Caco-2 (cell line): ENCODE results near the gene TTC27. TPM values are rescaled to one million over a fixed set of nuclear protein-coding genes. Genes with fewer than 3 reads are reported as not detected.

ENCODE experiments used
- BruUV-seq: library from RNA; stranded (reverse); fragments of 400-500 nt; replicated peaks from 2 replicates; lab custom pipeline; 2021; lab: Mats Ljungman, UMichigan
- CTCF ChIA-PET: fragments of 300-600 bp; sonication (Branson Sonifier 250); formaldehyde crosslinking; loops from one replicate; lab custom pipeline; 2022; ENCODE audit warnings: antibody characterized with exemption; lab: Charles Lee
- POLR2A ChIA-PET: fragments of 300-600 bp; sonication (Branson Sonifier 250); formaldehyde crosslinking; loops from one replicate; lab custom pipeline; 2022; ENCODE audit warnings: antibody characterized with exemption; lab: Charles Lee
- DNase-seq, 2 experiments: peaks; one replicate each; pipeline versions ENCODE4 v3.0.0 to v3.0.0-alpha.2; 2020 to 2022
- H3K27me3 ChIP-seq: replicated peaks from 2 replicates; pipeline ENCODE4 v1.6.0; 2011; ENCODE audit warnings: low read length; ENCODE audit not compliant: control insufficient read depth, insufficient read depth
- H3K36me3 ChIP-seq: 2 replicates; pipeline ENCODE4 v1.5.1; 2011; ENCODE audit warnings: low read length; ENCODE audit not compliant: control insufficient read depth, insufficient read depth
- H3K4me1 ChIP-seq: fragments of 250-450 bp; sonication (Bioruptor Pico); 2 replicates; pipeline ENCODE4 v1.5.1; 2020; ENCODE audit warnings: mild to moderate bottlenecking
- H3K4me3 ChIP-seq: 2 replicates; pipeline ENCODE4 v1.5.1; 2011; ENCODE audit warnings: low read depth, mild to moderate bottlenecking, control low read depth, low read length
- H3K9me3 ChIP-seq: fragments of 250-450 bp; sonication (Bioruptor Pico); 2 replicates; pipeline ENCODE4 v1.5.1; 2020; ENCODE audit warnings: mild to moderate bottlenecking, moderate library complexity
- H3K27ac Mint-ChIP-seq: one replicate; pipeline ENCODE4 v1.8.0; 2022; ENCODE audit warnings: mixed read lengths; ENCODE audit not compliant: unreplicated experiment
- H3K27me3 Mint-ChIP-seq: one replicate; pipeline ENCODE4 v1.8.0; 2022; ENCODE audit warnings: mixed read lengths; ENCODE audit not compliant: insufficient read depth, unreplicated experiment
- H3K36me3 Mint-ChIP-seq: one replicate; pipeline ENCODE4 v1.8.0; 2022; ENCODE audit warnings: mild to moderate bottlenecking, mixed read lengths; ENCODE audit not compliant: insufficient read depth, unreplicated experiment
- H3K4me1 Mint-ChIP-seq: one replicate; pipeline ENCODE4 v1.8.0; 2022; ENCODE audit warnings: low read depth, mixed read lengths; ENCODE audit not compliant: unreplicated experiment
- H3K4me3 Mint-ChIP-seq: one replicate; pipeline ENCODE4 v1.8.0; 2022; ENCODE audit warnings: mild to moderate bottlenecking, moderate library complexity, mixed read lengths; ENCODE audit not compliant: unreplicated experiment
- H3K9me3 Mint-ChIP-seq: one replicate; pipeline ENCODE4 v1.8.0; 2022; ENCODE audit warnings: mixed read lengths; ENCODE audit not compliant: unreplicated experiment
- intact Hi-C: fragments of 100-400 bp; cut with micrococcal nuclease; formaldehyde crosslinking; loops from one replicate; pipeline ENCODE4 v1.10.0; 2022; ENCODE audit not compliant: unreplicated experiment
- total RNA-seq: library from RNA; stranded (reverse); gene quantifications from 2 replicates; pipeline ENCODE4 v1.2.3, GENCODE V29; 2022
- TF ChIP-seq, protein P1 (sequence below), 2 experiments: fragments of 200-600 bp in 1 of 2; IDR thresholded peaks; 1 replicate in 1 of 2; 2 replicates in 1 of 2; pipeline versions ENCODE4 v1.5.1 to v1.8.0; 2011 to 2022; ENCODE audit warnings: antibody characterized with exemption in 1 of 2, control low read depth in 1 of 2, inconsistent platforms in 1 of 2, low read depth in 1 of 2, low read length in 1 of 2, mild to moderate bottlenecking in 1 of 2, moderate library complexity in 1 of 2; ENCODE audit not compliant: insufficient read depth in 1 of 2, severe bottlenecking in 1 of 2, unreplicated experiment in 1 of 2

The TTC27 gene
- total RNA-seq, 1 experiment from 2014 or later = 20.6 TPM

DNA sequence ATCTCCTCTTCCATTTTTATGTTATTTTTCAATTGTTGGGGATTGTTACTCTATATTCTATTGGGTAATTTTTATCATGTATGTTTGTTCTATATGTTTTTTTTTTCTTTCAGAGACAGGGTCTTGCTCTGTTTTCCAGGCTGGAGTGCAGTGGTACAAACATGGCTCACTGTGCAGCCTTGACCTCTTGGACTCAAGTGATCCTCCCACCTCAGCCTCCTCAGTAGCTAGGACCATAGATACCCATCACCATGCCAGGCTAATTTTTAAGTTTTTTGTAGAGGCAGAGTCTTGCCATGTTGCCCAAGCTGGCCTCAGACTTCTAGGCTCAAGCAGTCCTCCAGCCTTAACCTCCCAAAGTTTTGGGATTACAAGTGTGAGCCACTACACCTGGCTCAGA lies 88.7 kb downstream of the TTC27 start:
- Histone ChIP-seq H3K27me3 (no peaks in the 10 kb centered on the region), H3K4me3 (no peak overlapping the region), H3K9me3 (no peaks in the 10 kb centered on the region), H3K36me3 (no peaks in the 10 kb centered on the region), H3K4me1 (no peaks in the 10 kb centered on the region)
- TF ChIP-seq, protein P1, sequence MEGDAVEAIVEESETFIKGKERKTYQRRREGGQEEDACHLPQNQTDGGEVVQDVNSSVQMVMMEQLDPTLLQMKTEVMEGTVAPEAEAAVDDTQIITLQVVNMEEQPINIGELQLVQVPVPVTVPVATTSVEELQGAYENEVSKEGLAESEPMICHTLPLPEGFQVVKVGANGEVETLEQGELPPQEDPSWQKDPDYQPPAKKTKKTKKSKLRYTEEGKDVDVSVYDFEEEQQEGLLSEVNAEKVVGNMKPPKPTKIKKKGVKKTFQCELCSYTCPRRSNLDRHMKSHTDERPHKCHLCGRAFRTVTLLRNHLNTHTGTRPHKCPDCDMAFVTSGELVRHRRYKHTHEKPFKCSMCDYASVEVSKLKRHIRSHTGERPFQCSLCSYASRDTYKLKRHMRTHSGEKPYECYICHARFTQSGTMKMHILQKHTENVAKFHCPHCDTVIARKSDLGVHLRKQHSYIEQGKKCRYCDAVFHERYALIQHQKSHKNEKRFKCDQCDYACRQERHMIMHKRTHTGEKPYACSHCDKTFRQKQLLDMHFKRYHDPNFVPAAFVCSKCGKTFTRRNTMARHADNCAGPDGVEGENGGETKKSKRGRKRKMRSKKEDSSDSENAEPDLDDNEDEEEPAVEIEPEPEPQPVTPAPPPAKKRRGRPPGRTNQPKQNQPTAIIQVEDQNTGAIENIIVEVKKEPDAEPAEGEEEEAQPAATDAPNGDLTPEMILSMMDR (IDR thresholded peaks at IDR 0.05; ENCODE audit: insufficient read depth in 1 of 2, low read depth in 1 of 2, low read length in 1 of 2, severe bottlenecking in 1 of 2, unreplicated experiment in 1 of 2) = no peak
- ChIA-PET POLR2A (no interaction called here), CTCF (no interaction called here)
- no peaks in the 10 kb centered on the region for H3K4me1 Mint-ChIP-seq
- BruUV-seq = no TSS peak
- no peak for DNase-seq
- H3K4me3 Mint-ChIP-seq = no peak overlapping the region
- H3K27ac Mint-ChIP-seq = no peak overlapping the region
- H3K27me3 Mint-ChIP-seq = no peaks in the 10 kb centered on the region
- H3K36me3 Mint-ChIP-seq = no peaks in the 10 kb centered on the region
- no peaks in the 10 kb centered on the region for H3K9me3 Mint-ChIP-seq
- intact Hi-C loops = no loop called here

DNA sequence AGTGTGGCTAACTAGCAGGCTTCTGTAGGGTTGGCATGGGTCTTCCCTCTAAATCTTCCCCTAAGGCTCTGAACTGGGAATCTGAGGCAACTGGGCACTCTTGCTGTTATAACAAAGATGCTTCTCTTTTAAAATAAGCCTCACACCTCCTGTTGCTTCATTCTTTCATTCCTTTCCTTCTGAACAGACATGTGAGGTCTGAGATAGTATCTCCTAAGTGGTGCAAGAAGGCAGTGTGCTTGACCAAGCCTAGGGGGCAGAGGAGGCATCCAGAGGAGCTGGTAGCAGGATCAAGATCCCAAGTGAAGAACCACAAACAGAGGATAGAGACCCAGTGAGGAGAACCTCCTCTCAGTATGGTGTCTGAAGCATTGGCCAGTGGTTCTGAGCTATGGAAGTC lies 90.9 kb downstream of the TTC27 start:
- CTCF ChIA-PET = no interaction called here
- no peaks in the 10 kb centered on the region for H3K36me3 ChIP-seq
- H3K4me1 ChIP-seq = no peaks in the 10 kb centered on the region
- BruUV-seq = no TSS peak
- Mint-ChIP-seq H3K4me3 (no peak overlapping the region), H3K4me1 (no peaks in the 10 kb centered on the region), H3K27me3 (no peaks in the 10 kb centered on the region), H3K9me3 (no peaks in the 10 kb centered on the region), H3K27ac (no peak overlapping the region), H3K36me3 (no peaks in the 10 kb centered on the region)
- POLR2A ChIA-PET = no interaction called here
- H3K27me3 ChIP-seq = no peaks in the 10 kb centered on the region
- TF ChIP-seq, protein P1 (IDR thresholded peaks at IDR 0.05; ENCODE audit: insufficient read depth in 1 of 2, low read depth in 1 of 2, low read length in 1 of 2, severe bottlenecking in 1 of 2, unreplicated experiment in 1 of 2) = no peak
- no peaks in the 10 kb centered on the region for H3K9me3 ChIP-seq
- no peak overlapping the region for H3K4me3 ChIP-seq
- intact Hi-C loops = no loop called here
- DNase-seq = no peak

DNA sequence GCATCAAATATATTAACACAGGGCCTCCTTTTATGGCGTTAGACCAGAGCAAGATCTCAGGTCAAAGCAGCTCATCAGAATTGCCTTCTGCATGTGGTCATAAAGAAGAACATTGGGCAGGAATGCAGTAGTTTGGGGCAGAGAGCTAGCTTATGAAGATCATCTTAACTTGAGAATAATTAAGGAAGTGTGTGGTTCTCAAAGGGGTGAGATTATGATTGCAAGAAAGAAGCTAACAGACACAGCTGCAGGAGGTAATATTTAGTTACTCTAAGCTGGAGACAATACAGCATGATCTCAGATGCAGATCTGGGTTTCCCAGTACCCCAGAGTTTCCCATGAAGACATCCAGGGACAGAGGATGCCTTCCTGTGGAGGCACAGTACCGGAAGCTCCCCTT lies 91.6 kb downstream of the TTC27 start:
- Mint-ChIP-seq H3K27me3 (no peaks in the 10 kb centered on the region), H3K27ac (no peak overlapping the region), H3K36me3 (no peaks in the 10 kb centered on the region), H3K9me3 (no peaks in the 10 kb centered on the region), H3K4me3 (no peak overlapping the region), H3K4me1 (no peaks in the 10 kb centered on the region)
- no peaks in the 10 kb centered on the region for H3K4me1 ChIP-seq
- no peak overlapping the region for H3K4me3 ChIP-seq
- BruUV-seq = no TSS peak
- no peaks in the 10 kb centered on the region for H3K27me3 ChIP-seq
- intact Hi-C loops = no loop called here
- ChIA-PET CTCF (no interaction called here), POLR2A (no interaction called here)
- DNase-seq = no peak
- no peaks in the 10 kb centered on the region for H3K36me3 ChIP-seq
- TF ChIP-seq, protein P1 (IDR thresholded peaks at IDR 0.05; ENCODE audit: insufficient read depth in 1 of 2, low read depth in 1 of 2, low read length in 1 of 2, severe bottlenecking in 1 of 2, unreplicated experiment in 1 of 2) = no peak
- no peaks in the 10 kb centered on the region for H3K9me3 ChIP-seq
